Hematopoietic multipotent progenitor cell treated with erythropoietin and hydrocortisone succinate and interleukin-3 and kit ligand, for 8 days (in vitro differentiated cells): Measurements from ENCODE around the gene PCDH9.
"Not testable (repeated sequence)": the region's sequence is repeated elsewhere in the genome, so short reads cannot be mapped to it uniquely, and the experiment has no call there.

ENCODE experiments used
- DNase-seq: peaks from one replicate; pipeline ENCODE4 v3.0.0-alpha.2; 2015

Gene PCDH9

DNA sequence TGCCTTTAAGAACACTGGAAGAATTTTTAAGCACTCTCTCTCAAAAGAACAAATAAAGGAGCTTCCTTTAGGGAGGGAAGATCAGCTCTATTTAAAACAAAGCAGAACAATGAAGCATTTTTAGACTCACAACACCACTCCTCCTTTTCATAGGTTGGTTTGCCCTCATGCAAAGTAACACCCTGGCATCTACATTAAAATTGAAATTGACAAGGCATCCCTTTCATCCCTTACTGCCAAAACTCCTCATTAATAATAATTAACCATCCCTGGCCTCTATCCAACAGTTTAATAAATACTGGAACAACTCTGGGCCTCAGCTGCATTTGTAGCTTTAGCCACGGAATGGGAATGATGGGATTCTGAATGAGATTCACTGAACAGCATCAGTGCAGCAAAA is 929.1 kb downstream of the PCDH9 start:
- DNase-seq, result no peak

GRCh38 chr13:66296875-66297274 is 933.3 kb downstream of the PCDH9 start:
- DNase-seq, result no peak

DNA sequence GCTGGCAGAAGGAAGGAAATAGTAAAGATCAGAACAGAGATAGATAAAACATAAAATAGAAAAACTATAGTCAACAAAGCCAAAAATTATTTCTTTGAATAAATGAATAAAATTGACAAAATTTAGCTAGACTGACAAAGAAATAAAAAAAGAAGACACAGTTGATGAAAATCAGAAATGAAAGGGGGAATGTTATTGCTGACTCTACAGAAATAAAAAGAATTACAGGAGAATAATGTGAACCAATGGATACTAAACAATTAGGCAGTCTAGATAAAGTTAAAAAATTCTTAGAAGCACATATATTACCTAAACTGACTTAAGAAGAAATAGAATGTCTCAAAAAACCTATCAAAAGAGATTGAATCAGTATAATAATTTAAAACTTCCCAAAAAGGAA is 933.8 kb downstream of the PCDH9 start:
- DNase-seq, result no peak

DNA sequence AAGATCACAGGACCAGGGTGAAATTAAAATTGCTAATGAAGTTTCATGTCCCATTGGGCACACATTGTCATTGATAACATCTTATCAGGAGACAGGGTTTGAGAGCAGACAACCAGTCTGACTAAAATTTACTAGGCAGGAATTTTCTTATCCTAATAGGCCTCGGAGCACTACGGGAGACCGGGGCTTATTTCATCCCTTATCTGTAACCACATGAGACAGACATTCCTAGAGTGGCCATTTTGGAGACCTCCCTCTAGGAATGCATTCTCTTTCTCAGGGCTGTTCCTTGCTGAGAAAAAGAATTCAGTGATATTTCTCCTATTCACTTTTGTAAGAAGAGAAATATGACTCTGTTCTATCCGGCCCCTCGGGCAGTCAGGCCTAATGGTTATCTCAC is 943.3 kb downstream of the PCDH9 start:
- DNase-seq, result not testable (repeated sequence)

DNA sequence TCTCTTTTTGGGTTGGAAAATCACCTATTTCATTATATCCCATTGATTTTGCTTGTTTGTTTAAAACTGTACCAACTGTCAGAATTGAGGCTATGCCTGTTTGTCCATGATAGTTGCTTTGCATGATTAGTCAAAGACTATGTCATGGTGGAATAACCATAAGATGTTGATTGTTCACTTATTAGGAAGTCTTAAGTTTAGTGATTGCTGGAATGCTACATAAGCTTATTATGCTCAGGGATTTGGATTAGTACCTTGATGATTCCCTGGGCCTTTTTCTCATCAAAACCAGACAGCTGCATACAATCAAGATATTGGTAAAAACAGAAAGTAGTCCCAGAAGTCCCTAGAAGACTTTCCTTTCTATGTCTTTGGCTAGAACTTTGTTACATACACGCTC is 954.7 kb downstream of the PCDH9 start:
- DNase-seq, result no peak

- no peak for DNase-seq
Measured at GRCh38 chr13:66273011-66273410, 957.1 kb downstream of the PCDH9 start.

- no peak for DNase-seq
Measured at GRCh38 chr13:66266761-66267160, 963.4 kb downstream of the PCDH9 start.

- DNase-seq, result no peak
Measured at GRCh38 chr13:66266348-66266747, 963.8 kb downstream of the PCDH9 start.

DNA sequence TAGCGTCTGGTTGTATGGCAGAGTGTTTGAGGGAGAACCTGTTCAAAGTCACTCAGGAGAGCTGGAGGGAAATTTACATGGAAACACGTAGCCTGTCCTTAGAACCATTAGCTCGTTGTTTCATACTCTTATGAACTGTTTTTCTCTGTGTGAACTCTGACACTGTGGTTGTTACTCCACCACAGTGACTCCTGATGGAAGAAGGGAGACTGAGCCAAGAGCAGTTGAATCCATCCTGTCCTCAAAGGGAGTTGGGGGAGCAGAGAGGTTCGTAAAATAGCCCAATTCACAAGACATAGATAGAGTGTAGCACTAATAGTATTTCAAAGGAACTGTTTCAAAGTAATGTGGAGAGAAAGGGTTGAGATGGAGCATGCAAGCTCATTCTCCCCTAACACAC is 964.8 kb downstream of the PCDH9 start:
- DNase-seq, result no peak

- no peak for DNase-seq
Measured at GRCh38 chr13:66264971-66265370, 965.2 kb downstream of the PCDH9 start.

DNA sequence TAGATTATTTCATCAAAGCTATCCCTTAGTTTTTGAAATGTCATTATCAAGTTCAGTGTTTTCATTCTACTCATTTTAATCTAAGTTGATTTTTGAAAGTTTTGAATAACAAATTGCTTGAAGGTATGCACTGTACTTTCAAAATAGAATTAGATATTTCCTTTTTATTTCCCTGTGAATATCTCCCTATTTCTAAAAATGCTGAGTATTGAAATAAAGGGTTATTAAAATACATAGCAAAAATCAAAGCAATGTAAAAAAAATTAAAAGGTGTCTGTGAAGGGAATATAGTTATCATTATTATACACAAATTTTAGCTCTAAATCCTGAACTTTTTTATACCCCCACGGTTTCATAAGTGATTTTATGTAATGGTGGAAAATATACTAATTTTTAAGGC is 967.8 kb downstream of the PCDH9 start:
- DNase-seq, result no peak

- not testable (repeated sequence) for DNase-seq
Measured at GRCh38 chr13:66259426-66259825, 970.7 kb downstream of the PCDH9 start.
